HEK293T (cell line): ENCODE measurements around the gene EIF1.

Experiments
- ELF4 ChIP-seq: fragments of 450-650 bp; IDR thresholded peaks from 2 replicates; pipeline ENCODE4 v1.6.1; 2017; ENCODE audit warnings: antibody characterized with exemption
- FOXA1 ChIP-seq: fragments of 450-650 bp; IDR thresholded peaks from 2 replicates; pipeline ENCODE4 v1.6.1; 2016; ENCODE audit warnings: mild to moderate bottlenecking
- FOXK2 ChIP-seq: fragments of 450-650 bp; IDR thresholded peaks from 2 replicates; pipeline ENCODE4 v1.6.1; 2016; ENCODE audit warnings: mild to moderate bottlenecking
- LEF1 ChIP-seq: fragments of 450-650 bp; IDR thresholded peaks from 2 replicates; pipeline ENCODE4 v1.6.1; 2017; ENCODE audit warnings: mild to moderate bottlenecking, borderline replicate concordance
- NFRKB ChIP-seq: fragments of 450-650 bp; IDR thresholded peaks from 2 replicates; pipeline ENCODE4 v1.6.1; 2016; ENCODE audit warnings: mild to moderate bottlenecking, moderate library complexity
- SP1 ChIP-seq: fragments of 450-650 bp; IDR thresholded peaks from 2 replicates; pipeline ENCODE4 v1.6.1; 2017
- TARDBP ChIP-seq: fragments of 450-650 bp; IDR thresholded peaks from 2 replicates; pipeline ENCODE4 v1.6.1; 2016

DNA sequence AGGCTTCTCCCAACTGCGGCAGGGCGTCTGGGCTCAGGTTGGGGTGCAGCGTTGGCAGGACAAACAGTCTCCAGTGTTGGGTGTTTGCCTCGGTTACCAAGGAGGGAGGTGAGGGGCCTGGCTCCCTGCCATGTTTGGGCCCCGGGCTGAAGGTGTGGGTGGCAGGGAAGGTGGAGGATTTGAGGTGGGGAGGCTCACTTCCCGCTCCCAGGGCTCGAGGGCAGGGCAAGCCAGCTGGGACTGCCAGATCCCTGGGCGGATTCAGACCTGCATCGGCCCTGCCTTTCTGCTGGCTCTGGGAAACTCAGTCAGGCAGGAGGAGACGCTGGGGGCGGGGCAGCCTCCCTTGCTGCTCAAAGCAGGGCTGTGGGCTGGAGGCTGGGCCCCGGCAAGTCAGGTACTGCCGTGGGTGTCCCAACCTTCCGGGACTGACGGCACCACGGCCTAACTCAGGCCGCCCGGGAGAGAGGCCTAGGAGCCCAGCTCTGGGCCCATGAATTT lies 33.0 kb upstream of the EIF1 start:
- TF ChIP-seq FOXA1 (no peak), SP1 (no peak), NFRKB (no peak), LEF1 (no peak), FOXK2 (no peak), ELF4 (no peak), TARDBP (no peak)
